IMR-90 (cell line): ENCODE measurements around the gene GMCL2. TPM values are rescaled to one million over a fixed set of nuclear protein-coding genes. Genes with fewer than 3 reads are reported as not detected.

Source experiments
- ATAC-seq: fragments of 200-7000 bp; cut with Tn5 transposase; 2 replicates; pipeline ENCODE4 v1.9.1; 2020; ENCODE audit warnings: low read depth, mild to moderate bottlenecking, moderate library complexity
- BruUV-seq: library from RNA; stranded (reverse); fragments of 400-500 nt; replicated peaks from 2 replicates; lab custom pipeline; 2021; lab: Mats Ljungman, UMichigan
- CTCF ChIA-PET: fragments of 300-600 bp; formaldehyde crosslinking; extraction: SDS; loops from one replicate; lab custom pipeline; 2021; ENCODE audit warnings: antibody characterized with exemption; lab: Yijun Ruan, JAX
- POLR2A ChIA-PET: fragments of 300-600 bp; sonication (Branson Sonifier 250); formaldehyde crosslinking; loops from one replicate; lab custom pipeline; 2022; ENCODE audit warnings: antibody characterized with exemption; ENCODE audit not compliant: unreplicated experiment; lab: Charles Lee
- DNase-seq: peaks from one replicate; pipeline ENCODE4 v3.0.0; 2013
- H2AFZ ChIP-seq: replicated peaks from 2 replicates; pipeline ENCODE3; 2013; ENCODE audit warnings: low read length, mild to moderate bottlenecking; ENCODE audit not compliant: poor library complexity
- H2AK5ac ChIP-seq: 2 replicates; pipeline ENCODE4 v1.6.1; 2013; ENCODE audit warnings: low read depth, low read length, inconsistent platforms
- H2AK9ac ChIP-seq: replicated peaks from 2 replicates; pipeline ENCODE3; 2013; ENCODE audit warnings: mild to moderate bottlenecking, low read depth, low read length, moderate library complexity; ENCODE audit not compliant: poor library complexity
- H2BK120ac ChIP-seq: 2 replicates; pipeline ENCODE4 v1.6.1; 2013; ENCODE audit warnings: low read depth, low read length, inconsistent platforms
- H2BK15ac ChIP-seq: 3 replicates; pipeline ENCODE4 v1.6.1; 2013; ENCODE audit warnings: low read depth, low read length, inconsistent platforms
- H2BK20ac ChIP-seq: 2 replicates; pipeline ENCODE4 v1.6.1; 2013; ENCODE audit warnings: low read depth, mild to moderate bottlenecking, inconsistent platforms, low read length, moderate library complexity
- H2BK5ac ChIP-seq: 2 replicates; pipeline ENCODE4 v1.6.1; 2013; ENCODE audit warnings: mild to moderate bottlenecking, low read depth, low read length, inconsistent platforms; ENCODE audit not compliant: poor library complexity, severe bottlenecking
- H3K14ac ChIP-seq: replicated peaks from 2 replicates; pipeline ENCODE4 v1.6.1; 2013; ENCODE audit warnings: low read depth, low read length, inconsistent platforms
- H3K18ac ChIP-seq: 2 replicates; pipeline ENCODE4 v1.6.1; 2013; ENCODE audit warnings: low read depth, low read length, control low read depth
- H3K23ac ChIP-seq: 2 replicates; pipeline ENCODE4 v1.6.1; 2013; ENCODE audit warnings: low read depth, low read length, inconsistent platforms
- H3K27ac ChIP-seq: 2 replicates; pipeline ENCODE4 v1.5.1; 2013; ENCODE audit warnings: mild to moderate bottlenecking, control low read depth, low read length; ENCODE audit not compliant: insufficient read depth
- H3K27me3 ChIP-seq: 2 replicates; pipeline ENCODE4 v1.6.1; 2013; ENCODE audit warnings: low read length; ENCODE audit not compliant: control insufficient read depth, insufficient read depth
- H3K36me3 ChIP-seq: 2 replicates; pipeline ENCODE4 v1.6.1; 2013; ENCODE audit warnings: low read length, mixed read lengths; ENCODE audit not compliant: control insufficient read depth, insufficient read depth
- H3K4ac ChIP-seq: 2 replicates; pipeline ENCODE4 v1.6.1; 2013; ENCODE audit warnings: low read depth, low read length, inconsistent platforms
- H3K4me1 ChIP-seq: 2 replicates; pipeline ENCODE4 v1.6.1; 2013; ENCODE audit warnings: low read length, mixed read lengths; ENCODE audit not compliant: control insufficient read depth, insufficient read depth
- H3K4me2 ChIP-seq: 2 replicates; pipeline ENCODE4 v1.6.1; 2013; ENCODE audit warnings: low read depth, mild to moderate bottlenecking, control low read depth, low read length, moderate library complexity
- H3K4me3 ChIP-seq: 2 replicates; pipeline ENCODE4 v1.5.1; 2013; ENCODE audit warnings: low read depth, mild to moderate bottlenecking, control low read depth, low read length, moderate library complexity; ENCODE audit not compliant: insufficient read depth
- H3K56ac ChIP-seq: 2 replicates; pipeline ENCODE4 v1.6.1; 2013; ENCODE audit warnings: low read length, inconsistent platforms; ENCODE audit not compliant: insufficient read depth; ENCODE audit errors: extremely low read depth
- H3K79me1 ChIP-seq, 2 experiments: 2 replicates each; pipeline ENCODE4 v1.6.1; 2013; ENCODE audit warnings: low read length in 2 of 2, inconsistent platforms in 1 of 2, low read depth in 1 of 2
- H3K9ac ChIP-seq: 2 replicates; pipeline ENCODE4 v1.6.1; 2013; ENCODE audit warnings: low read depth, low read length, control low read depth
- H3K9me1 ChIP-seq: 2 replicates; pipeline ENCODE4 v1.6.1; 2013; ENCODE audit warnings: low read length, inconsistent platforms; ENCODE audit not compliant: insufficient read depth
- H3K9me3 ChIP-seq: 2 replicates; pipeline ENCODE4 v1.6.1; 2013; ENCODE audit warnings: low read length; ENCODE audit not compliant: control insufficient read depth, insufficient read depth
- H4K20me1 ChIP-seq: 2 replicates; pipeline ENCODE4 v1.6.1; 2013; ENCODE audit warnings: low read length, inconsistent platforms; ENCODE audit not compliant: insufficient read depth
- H4K5ac ChIP-seq: 2 replicates; pipeline ENCODE4 v1.6.1; 2013; ENCODE audit warnings: mild to moderate bottlenecking, low read depth, low read length, control low read depth
- H4K8ac ChIP-seq, 2 experiments: 2 replicates each; pipeline ENCODE4 v1.6.1; 2013; ENCODE audit warnings: low read depth in 2 of 2, low read length in 2 of 2, control low read depth in 1 of 2, inconsistent platforms in 1 of 2
- H4K91ac ChIP-seq: 2 replicates; pipeline ENCODE4 v1.6.1; 2013; ENCODE audit warnings: low read depth, low read length, inconsistent platforms; ENCODE audit not compliant: insufficient read depth
- BHLHE40 ChIP-seq: fragments of 150-350 bp; IDR thresholded peaks from 2 replicates; pipeline ENCODE4 v1.6.1; 2016; ENCODE audit warnings: mild to moderate bottlenecking, low read depth, low read length
- CEBPB ChIP-seq: IDR thresholded peaks from 2 replicates; pipeline ENCODE4 v1.6.1; 2012; ENCODE audit warnings: low read depth, low read length, improper control_type of control experiment
- CHD1 ChIP-seq: IDR thresholded peaks from 2 replicates; pipeline ENCODE4 v1.6.1; 2012; ENCODE audit warnings: low read depth, low read length, improper control_type of control experiment
- ELK1 ChIP-seq: fragments of 150-350 bp; IDR thresholded peaks from 2 replicates; pipeline ENCODE4 v1.6.1; 2016; ENCODE audit warnings: low read depth, mild to moderate bottlenecking, low read length, moderate library complexity, borderline replicate concordance
- FOS ChIP-seq: fragments of 150-350 bp; IDR thresholded peaks from 2 replicates; pipeline ENCODE4 v1.6.1; 2016; ENCODE audit warnings: low read depth, low read length
- MAFK ChIP-seq: IDR thresholded peaks from 2 replicates; pipeline ENCODE4 v1.6.1; 2012; ENCODE audit warnings: low read depth, low read length, improper control_type of control experiment
- MAZ ChIP-seq: IDR thresholded peaks from 2 replicates; pipeline ENCODE4 v1.6.1; 2012; ENCODE audit warnings: low read depth, mild to moderate bottlenecking, low read length, improper control_type of control experiment, moderate library complexity, borderline replicate concordance
- MXI1 ChIP-seq: IDR thresholded peaks from 2 replicates; pipeline ENCODE4 v1.6.1; 2012; ENCODE audit warnings: low read depth, mild to moderate bottlenecking, low read length, moderate library complexity, borderline replicate concordance
- NFE2L2 ChIP-seq: fragments of 150-350 bp; IDR thresholded peaks from 2 replicates; pipeline ENCODE4 v1.6.1; 2016; ENCODE audit warnings: low read depth, mild to moderate bottlenecking, low read length
- POLR2A ChIP-seq: IDR thresholded peaks from 2 replicates; pipeline ENCODE4 v1.6.1; 2012; ENCODE audit warnings: mild to moderate bottlenecking, low read depth, low read length
- RAD21 ChIP-seq: IDR thresholded peaks from 2 replicates; pipeline ENCODE4 v1.6.1; 2012; ENCODE audit warnings: low read length, improper control_type of control experiment
- RCOR1 ChIP-seq: IDR thresholded peaks from 2 replicates; pipeline ENCODE4 v1.6.1; 2012; ENCODE audit warnings: mild to moderate bottlenecking, low read length, improper control_type of control experiment; ENCODE audit not compliant: insufficient replicate concordance
- RFX5 ChIP-seq: IDR thresholded peaks from 2 replicates; pipeline ENCODE4 v1.8.0; 2012; ENCODE audit warnings: low read depth, mild to moderate bottlenecking, low read length, moderate library complexity
- SMC3 ChIP-seq: fragments of 150-350 bp; IDR thresholded peaks from 2 replicates; pipeline ENCODE4 v1.6.1; 2016; ENCODE audit warnings: low read depth, mild to moderate bottlenecking, antibody characterized with exemption, low read length, moderate library complexity
- WGBS, 2 experiments: methylation state at CpG; one replicate each; pipeline versions ENCODE4 v1.1.5 to v1.1.7; 2013; ENCODE audit warnings: missing lambda C conversion rate in 2 of 2; ENCODE audit not compliant: insufficient read length in 1 of 2; ENCODE audit errors: extremely low coverage in 2 of 2; 5-methylcytosine and 5-hydroxymethylcytosine counted together
- dilution Hi-C: fragments of 300-500 bp; cut with HindIII; formaldehyde crosslinking; loops from one replicate; pipeline ENCODE4 v1.14.3; 2018; ENCODE audit warnings: low sequenced_read_pairs; ENCODE audit not compliant: unreplicated experiment
- in situ Hi-C: fragments of 300-500 bp; cut with MboI; formaldehyde crosslinking; loops from 3 replicates; pipeline ENCODE4 v1.14.3; 2019; ENCODE audit warnings: low sequenced_read_pairs, inconsistent platforms, mixed read lengths
- intact Hi-C: fragments of 100-400 bp; cut with micrococcal nuclease; formaldehyde crosslinking; loops from 2 replicates; pipeline ENCODE4 v1.10.0; 2022
- polyA plus RNA-seq, 3 experiments: library from polyadenylated mRNA; depleted of rRNA; stranded (reverse); fragments of >200 nt; gene quantifications; 2 replicates each; pipeline ENCODE4 v1.2.3, GENCODE V29; 2012; ENCODE audit warnings: low replicate concordance in 1 of 3
- total RNA-seq: library from RNA; depleted of rRNA; stranded (reverse); fragments of >200 nt; gene quantifications from 2 replicates; pipeline ENCODE4 v1.2.3, GENCODE V29; 2012
- TF ChIP-seq, protein P1 (sequence below): conservative IDR thresholded peaks from 2 replicates; pipeline ENCODE4 v1.5.1; 2012; ENCODE audit warnings: mild to moderate bottlenecking, low read depth, low read length, improper control_type of control experiment
- TF ChIP-seq, protein P2 (sequence below): fragments of 150-350 bp; IDR thresholded peaks from 2 replicates; pipeline ENCODE4 v1.6.1; 2017; ENCODE audit warnings: mild to moderate bottlenecking, antibody characterized with exemption, low read length, low read depth

The GMCL2 gene
- total and polyA plus RNA-seq, 2 of the 4 experiments (the other 2 are of a cell fraction): not detected

GRCh38 chr5:178162481-178162880, 24.7 kb downstream of the GMCL2 start:
- H3K4me3 ChIP-seq: no peak overlapping the region
- intact Hi-C loops: loop anchor here (10.0 kb wide), 1 partner anchor 558 kb away; the partner anchor contains the start of gene B4GALT7
- no peaks in the 10 kb centered on the region for H3K9me1 ChIP-seq
- POLR2A ChIA-PET: no interaction called here
- 73% methylated on average over 6 of the region's 9 CpGs; no CpG with 5 or more reads in 1 of the 2 experiments for WGBS, 2 experiments
- no peak overlapping the region for H3K18ac ChIP-seq
- no peak overlapping the region for H4K5ac ChIP-seq
- H3K9me3 ChIP-seq: no peaks in the 10 kb centered on the region
- in situ Hi-C loops: loop anchor here (25.0 kb wide), 1 partner anchor 225 kb away; no protein-coding TSS in a partner anchor
- H2BK5ac ChIP-seq: no peak overlapping the region
- ATAC-seq (no peak), DNase-seq (no peak)
- no peak overlapping the region for H2AK5ac ChIP-seq
- H2BK120ac ChIP-seq: no peak overlapping the region
- no peaks in the 10 kb centered on the region for H3K36me3 ChIP-seq
- no peak overlapping the region for H4K8ac ChIP-seq
- H2AFZ ChIP-seq: no peak overlapping the region
- no peaks in the 10 kb centered on the region for H3K79me1 ChIP-seq
- H3K56ac ChIP-seq: no peak overlapping the region
- TF ChIP-seq POLR2A (no peak), RCOR1 (no peak), SMC3 (no peak), RAD21 (no peak), ELK1 (no peak), FOS (no peak), MAZ (no peak), CHD1 (no peak), BHLHE40 (no peak), NFE2L2 (no peak), MAFK (no peak), MXI1 (no peak), RFX5 (no peak), CEBPB (no peak)
- TF ChIP-seq, protein P1, sequence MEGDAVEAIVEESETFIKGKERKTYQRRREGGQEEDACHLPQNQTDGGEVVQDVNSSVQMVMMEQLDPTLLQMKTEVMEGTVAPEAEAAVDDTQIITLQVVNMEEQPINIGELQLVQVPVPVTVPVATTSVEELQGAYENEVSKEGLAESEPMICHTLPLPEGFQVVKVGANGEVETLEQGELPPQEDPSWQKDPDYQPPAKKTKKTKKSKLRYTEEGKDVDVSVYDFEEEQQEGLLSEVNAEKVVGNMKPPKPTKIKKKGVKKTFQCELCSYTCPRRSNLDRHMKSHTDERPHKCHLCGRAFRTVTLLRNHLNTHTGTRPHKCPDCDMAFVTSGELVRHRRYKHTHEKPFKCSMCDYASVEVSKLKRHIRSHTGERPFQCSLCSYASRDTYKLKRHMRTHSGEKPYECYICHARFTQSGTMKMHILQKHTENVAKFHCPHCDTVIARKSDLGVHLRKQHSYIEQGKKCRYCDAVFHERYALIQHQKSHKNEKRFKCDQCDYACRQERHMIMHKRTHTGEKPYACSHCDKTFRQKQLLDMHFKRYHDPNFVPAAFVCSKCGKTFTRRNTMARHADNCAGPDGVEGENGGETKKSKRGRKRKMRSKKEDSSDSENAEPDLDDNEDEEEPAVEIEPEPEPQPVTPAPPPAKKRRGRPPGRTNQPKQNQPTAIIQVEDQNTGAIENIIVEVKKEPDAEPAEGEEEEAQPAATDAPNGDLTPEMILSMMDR: no peak
- TF ChIP-seq, protein P2, sequence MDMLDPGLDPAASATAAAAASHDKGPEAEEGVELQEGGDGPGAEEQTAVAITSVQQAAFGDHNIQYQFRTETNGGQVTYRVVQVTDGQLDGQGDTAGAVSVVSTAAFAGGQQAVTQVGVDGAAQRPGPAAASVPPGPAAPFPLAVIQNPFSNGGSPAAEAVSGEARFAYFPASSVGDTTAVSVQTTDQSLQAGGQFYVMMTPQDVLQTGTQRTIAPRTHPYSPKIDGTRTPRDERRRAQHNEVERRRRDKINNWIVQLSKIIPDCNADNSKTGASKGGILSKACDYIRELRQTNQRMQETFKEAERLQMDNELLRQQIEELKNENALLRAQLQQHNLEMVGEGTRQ: no peak
- H2BK15ac ChIP-seq: no peak overlapping the region
- H3K4me1 ChIP-seq: no peaks in the 10 kb centered on the region
- no peak overlapping the region for H3K4me2 ChIP-seq
- no peak overlapping the region for H3K9ac ChIP-seq
- no peak overlapping the region for H3K23ac ChIP-seq
- no peak overlapping the region for H4K91ac ChIP-seq
- H3K27me3 ChIP-seq: peaks cover 38% of the 10 kb centered on the region
- H4K20me1 ChIP-seq: no peaks in the 10 kb centered on the region
- CTCF ChIA-PET: no interaction called here
- H3K4ac ChIP-seq: no peak overlapping the region
- no TSS peak for BruUV-seq
- no peak overlapping the region for H3K27ac ChIP-seq
- no peak overlapping the region for H2BK20ac ChIP-seq
- H2AK9ac ChIP-seq: no peak overlapping the region
- no peak overlapping the region for H3K14ac ChIP-seq
- dilution Hi-C loops: no loop called here
